ENCODE measurements around the gene IL36B. TPM values are rescaled to one million over a fixed set of nuclear protein-coding genes. Genes with fewer than 3 reads are reported as not detected.

Gene IL36B
- total RNA-seq, 4 donors from 2014 or later = not detected

DNA sequence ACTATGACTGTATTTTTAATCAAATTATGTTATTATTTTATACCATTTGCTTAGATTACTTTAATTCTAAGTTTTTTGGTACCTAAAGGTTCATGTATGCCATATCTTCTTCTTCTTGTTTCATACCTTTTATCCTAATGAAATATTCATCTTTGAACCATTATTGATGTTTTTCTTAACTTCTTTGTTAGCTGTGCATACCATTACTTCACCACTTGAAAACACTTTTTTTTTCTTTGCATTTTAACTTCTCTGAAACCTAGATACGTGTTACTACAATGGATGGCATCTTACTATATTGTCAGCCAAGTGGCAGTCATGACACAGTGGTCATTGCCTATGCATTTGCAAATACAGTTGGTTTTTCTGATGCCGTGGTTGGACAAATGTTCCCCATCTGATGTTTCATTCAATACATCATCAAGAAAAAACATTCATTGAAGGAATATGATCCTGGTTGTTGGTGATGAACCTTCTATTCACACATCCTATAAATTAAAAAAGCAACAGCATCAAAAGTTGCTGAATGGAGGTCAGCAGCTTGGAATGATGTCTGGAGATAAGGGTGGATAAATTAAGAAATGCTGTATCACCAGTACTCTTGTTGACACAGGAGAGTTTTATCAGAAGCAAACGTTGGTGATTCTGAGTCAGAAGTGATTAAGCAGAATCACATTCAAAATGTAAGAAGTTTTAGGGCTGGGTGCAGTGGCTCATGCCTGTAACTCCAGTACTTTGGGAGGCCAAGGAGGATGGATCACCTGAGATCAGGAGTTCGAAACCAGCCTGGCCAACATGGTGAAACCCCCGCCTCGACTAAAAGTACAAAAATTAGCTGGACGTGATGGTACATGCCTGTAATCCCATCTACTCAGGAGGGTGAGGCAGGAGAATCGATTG lies 40.0 kb downstream of the IL36B start:
- Histone ChIP-seq H3K27me3 (no peaks in the 10 kb centered on the region), H3K4me1 (no peaks in the 10 kb centered on the region), H3K27ac (no peak overlapping the region), H3K9me3 (no peaks in the 10 kb centered on the region), H3K36me3 (no peaks in the 10 kb centered on the region), H3K4me3 (no peak overlapping the region)
- no peak for TF ChIP-seq POLR2A (IDR thresholded peaks at IDR 0.05)
- TF ChIP-seq, protein P1, sequence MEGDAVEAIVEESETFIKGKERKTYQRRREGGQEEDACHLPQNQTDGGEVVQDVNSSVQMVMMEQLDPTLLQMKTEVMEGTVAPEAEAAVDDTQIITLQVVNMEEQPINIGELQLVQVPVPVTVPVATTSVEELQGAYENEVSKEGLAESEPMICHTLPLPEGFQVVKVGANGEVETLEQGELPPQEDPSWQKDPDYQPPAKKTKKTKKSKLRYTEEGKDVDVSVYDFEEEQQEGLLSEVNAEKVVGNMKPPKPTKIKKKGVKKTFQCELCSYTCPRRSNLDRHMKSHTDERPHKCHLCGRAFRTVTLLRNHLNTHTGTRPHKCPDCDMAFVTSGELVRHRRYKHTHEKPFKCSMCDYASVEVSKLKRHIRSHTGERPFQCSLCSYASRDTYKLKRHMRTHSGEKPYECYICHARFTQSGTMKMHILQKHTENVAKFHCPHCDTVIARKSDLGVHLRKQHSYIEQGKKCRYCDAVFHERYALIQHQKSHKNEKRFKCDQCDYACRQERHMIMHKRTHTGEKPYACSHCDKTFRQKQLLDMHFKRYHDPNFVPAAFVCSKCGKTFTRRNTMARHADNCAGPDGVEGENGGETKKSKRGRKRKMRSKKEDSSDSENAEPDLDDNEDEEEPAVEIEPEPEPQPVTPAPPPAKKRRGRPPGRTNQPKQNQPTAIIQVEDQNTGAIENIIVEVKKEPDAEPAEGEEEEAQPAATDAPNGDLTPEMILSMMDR (IDR thresholded peaks at IDR 0.05) = no peak
- DNase-seq = no peak

DNA sequence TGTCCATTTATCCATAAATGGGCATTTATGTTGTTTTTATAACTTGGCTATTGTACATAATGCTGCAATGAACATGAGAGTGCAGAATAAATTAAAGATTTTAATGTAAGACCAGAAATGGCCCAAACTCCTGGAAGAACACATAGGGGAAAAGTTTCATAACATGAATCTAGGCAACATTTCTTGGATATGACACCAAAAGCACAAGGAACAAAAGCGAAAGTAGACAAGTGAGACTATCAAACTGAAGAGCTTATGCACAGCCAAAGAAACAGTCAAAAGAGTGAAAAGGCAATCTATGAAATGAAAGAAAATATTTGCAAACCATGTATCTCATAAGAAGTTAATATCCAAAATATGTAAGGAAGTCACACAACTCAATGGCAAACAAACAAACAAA lies 41.6 kb downstream of the IL36B start:
- no peak overlapping the region for H3K27ac ChIP-seq
- DNase-seq = no peak
- TF ChIP-seq, protein P1 (IDR thresholded peaks at IDR 0.05) = no peak
- no peak for TF ChIP-seq POLR2A (IDR thresholded peaks at IDR 0.05)
- H3K27me3 ChIP-seq = no peaks in the 10 kb centered on the region
- H3K36me3 ChIP-seq = no peaks in the 10 kb centered on the region
- no peak overlapping the region for H3K4me3 ChIP-seq
- H3K9me3 ChIP-seq = no peaks in the 10 kb centered on the region
- no peaks in the 10 kb centered on the region for H3K4me1 ChIP-seq

DNA sequence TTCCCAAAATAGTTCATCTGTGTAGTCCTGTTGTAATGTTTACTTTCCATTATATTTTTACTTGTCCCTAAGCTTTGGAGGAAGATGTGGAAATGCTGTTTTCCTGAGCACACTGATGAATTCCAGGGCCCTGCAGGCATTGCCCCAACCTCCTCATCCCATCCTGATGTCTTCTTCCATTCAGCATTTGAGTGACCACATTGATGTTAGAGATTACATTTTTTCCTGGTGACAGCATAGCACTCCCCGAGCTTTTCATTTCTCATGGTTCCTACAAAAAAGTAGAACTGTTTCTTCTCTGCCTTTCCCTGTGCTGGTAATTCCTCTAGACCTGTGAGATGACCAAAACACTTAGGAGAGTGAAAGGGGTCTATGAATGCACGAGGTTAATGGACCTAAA lies 42.6 kb downstream of the IL36B start:
- no peaks in the 10 kb centered on the region for H3K36me3 ChIP-seq
- H3K27me3 ChIP-seq = no peaks in the 10 kb centered on the region
- DNase-seq = no peak
- no peaks in the 10 kb centered on the region for H3K4me1 ChIP-seq
- H3K9me3 ChIP-seq = no peaks in the 10 kb centered on the region
- H3K27ac ChIP-seq = no peak overlapping the region
- TF ChIP-seq, protein P1 (IDR thresholded peaks at IDR 0.05) = no peak
- TF ChIP-seq POLR2A (IDR thresholded peaks at IDR 0.05) = no peak
- no peak overlapping the region for H3K4me3 ChIP-seq

DNA sequence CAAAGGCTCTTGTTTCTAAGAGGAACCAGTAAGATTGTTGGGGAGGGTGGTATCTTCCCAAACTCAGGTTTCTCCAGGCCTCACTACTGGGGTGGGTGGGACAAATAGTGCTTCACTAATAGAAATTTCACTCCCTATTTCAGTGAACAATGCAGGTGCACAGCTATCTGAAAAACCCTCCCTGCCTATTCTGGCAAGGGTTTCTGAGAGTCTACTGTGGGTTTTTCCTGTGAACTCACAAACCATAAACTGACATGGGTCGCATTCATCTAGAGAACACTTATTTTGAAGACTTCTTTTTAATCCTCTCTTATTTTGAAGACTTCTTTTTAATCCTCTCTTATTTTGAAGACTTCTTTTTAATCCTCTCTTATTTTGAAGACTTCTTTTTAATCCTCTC lies 43.0 kb downstream of the IL36B start:
- no peaks in the 10 kb centered on the region for H3K27me3 ChIP-seq
- no peak overlapping the region for H3K4me3 ChIP-seq
- H3K9me3 ChIP-seq = no peaks in the 10 kb centered on the region
- no peak for DNase-seq
- H3K27ac ChIP-seq = no peak overlapping the region
- no peaks in the 10 kb centered on the region for H3K36me3 ChIP-seq
- TF ChIP-seq, protein P1 (IDR thresholded peaks at IDR 0.05) = no peak
- TF ChIP-seq POLR2A (IDR thresholded peaks at IDR 0.05) = no peak
- H3K4me1 ChIP-seq = no peaks in the 10 kb centered on the region

DNA sequence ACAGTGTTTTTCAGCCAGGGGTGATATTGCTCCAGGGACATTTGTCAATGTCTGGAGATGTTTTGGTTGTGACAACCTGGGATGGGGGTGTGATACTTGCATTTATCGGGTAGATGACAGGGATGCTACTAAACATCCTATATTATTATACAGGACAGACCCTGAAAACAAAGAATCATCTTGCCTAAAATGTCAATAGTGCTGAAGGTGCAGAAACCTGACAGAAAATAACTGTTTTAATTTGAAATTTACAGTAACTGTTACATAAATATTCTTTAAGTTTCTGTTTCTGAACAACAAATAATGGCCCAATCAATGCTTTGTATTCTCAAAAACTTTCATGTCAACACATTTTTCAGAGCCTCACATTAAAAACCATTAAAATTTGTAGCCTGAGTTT lies 45.4 kb downstream of the IL36B start:
- no peak for DNase-seq
- TF ChIP-seq, protein P1 (IDR thresholded peaks at IDR 0.05) = no peak
- TF ChIP-seq POLR2A (IDR thresholded peaks at IDR 0.05) = no peak
- no peaks in the 10 kb centered on the region for H3K27me3 ChIP-seq

More for the DNA sequence above, 45.4 kb downstream of the IL36B start:
- H3K9me3 ChIP-seq = no peaks in the 10 kb centered on the region
- no peaks in the 10 kb centered on the region for H3K36me3 ChIP-seq
- no peak overlapping the region for H3K27ac ChIP-seq
- H3K4me3 ChIP-seq = no peak overlapping the region
- no peaks in the 10 kb centered on the region for H3K4me1 ChIP-seq

Measured in Peyer's patch (tissue), 4 donors.